Activated CD8-positive, alpha-beta memory T cell treated with anti-CD3 and anti-CD28 coated beads for 1 hour (primary cell): ENCODE measurements around the gene COX17.

Experiments used
- DNase-seq, 2 donors: peaks; one replicate each; pipeline ENCODE4 v3.0.0-alpha.2; 2020; ENCODE audit warnings: low read depth in 1 of 2; ENCODE audit errors: extremely low read depth in 1 of 2

COX17 gene

GRCh38 chr3:119626196-119626595 lies 51.0 kb downstream of the COX17 start:
- DNase-seq: no peak

GRCh38 chr3:119625451-119626153 lies 51.6 kb downstream of the COX17 start:
- DNase-seq: no peak

- no peak for DNase-seq
These were observed 53.0 kb downstream of the COX17 start for GRCh38 chr3:119624002-119624720.

- DNase-seq: no peak
These were observed 56.3 kb downstream of the COX17 start for GRCh38 chr3:119620899-119621298.
